ENCODE results near the gene COL4A3.

DNA sequence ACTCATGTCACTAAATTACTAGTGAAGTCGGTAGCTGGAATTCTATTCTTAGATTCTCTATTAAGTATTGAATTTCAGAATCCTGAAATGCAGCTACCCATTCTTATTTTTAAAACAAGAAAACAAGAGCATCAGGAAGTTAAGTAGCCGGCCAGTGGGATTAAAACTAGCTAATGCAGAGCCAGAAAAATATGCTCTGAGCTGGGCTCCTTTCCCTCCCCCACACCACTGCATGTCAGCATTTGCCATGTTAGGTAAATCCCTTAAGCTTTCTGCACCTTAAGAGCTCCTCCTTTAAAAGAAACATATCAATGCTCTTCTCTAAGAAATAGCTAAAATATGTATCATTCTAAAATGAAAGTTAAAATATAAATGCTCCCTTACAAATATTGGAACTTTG, 88.4 kb downstream of the COL4A3 start:
- TF ChIP-seq POLR2AphosphoS5 (IDR thresholded peaks at IDR 0.05; ENCODE audit: insufficient read depth in 1 of 2, low read depth in 1 of 2) (no peak), CTCF (IDR thresholded peaks at IDR 0.05) (no peak)
